Mucosa of descending colon (tissue), 3 donors: ENCODE measurements around the gene CHST12. TPM values are rescaled to one million over a fixed set of nuclear protein-coding genes. Genes with fewer than 3 reads are reported as not detected.

Source experiments
- ATAC-seq: fragments of 200-7000 bp; cut with Tn5 transposase; one replicate; pipeline ENCODE4 v1.9.1; 2020; ENCODE audit warnings: mild to moderate bottlenecking, moderate library complexity
- DNase-seq, 3 donors: peaks; one replicate each; pipeline ENCODE4 v3.0.0-alpha.2; 2020
- H3K36me3 ChIP-seq: fragments of 200-600 bp; one replicate; pipeline ENCODE4 v1.8.0; 2021; ENCODE audit warnings: low read depth, mild to moderate bottlenecking
- H3K4me1 ChIP-seq: fragments of 200-600 bp; one replicate; pipeline ENCODE4 v1.8.0; 2021; ENCODE audit warnings: low read depth, mild to moderate bottlenecking
- H3K4me3 ChIP-seq: fragments of 200-600 bp; one replicate; pipeline ENCODE4 v1.8.0; 2021; ENCODE audit warnings: mild to moderate bottlenecking
- H3K9me3 ChIP-seq: fragments of 200-600 bp; one replicate; pipeline ENCODE4 v1.8.0; 2021; ENCODE audit warnings: mild to moderate bottlenecking
- CTCF ChIP-seq: fragments of 200-600 bp; IDR thresholded peaks from one replicate; pipeline ENCODE4 v1.8.0; 2022; ENCODE audit warnings: antibody characterized with exemption, mild to moderate bottlenecking
- intact Hi-C, 2 donors: fragments of 100-400 bp; cut with DNase I in 1 of 2; cut with micrococcal nuclease in 1 of 2; formaldehyde crosslinking; loops; one replicate each; pipeline versions ENCODE4 v1.11.0 to v1.11.1; 2022; cut with DNase I, micrococcal nuclease
- total RNA-seq, 3 donors: library from RNA; stranded (reverse); fragmentation: NEBNext Ultra II Directional in 2 of 3; extraction: Animal tissue kit (Norgen Biotek cat#: 25700) in 2 of 3; gene quantifications; one replicate each; pipeline versions ENCODE4 v1.2.1 to v1.2.4, GENCODE V29; 2021 to 2023
- donor health status: DM: no; HTN: no; CAD: no; lungs with moderate emphysema.
- donor health status: DM: no; HTN: no; CAD: no.
- donor health status: DM: no; HTN: yes; CAD: no.

CHST12 gene
- total RNA-seq, 3 donors from 2014 or later, result 10.7 to 20.9 (median 12.2) TPM

GRCh38 chr7:2471396-2471795 lies 68.0 kb downstream of the CHST12 start:
- ATAC-seq, result no peak
- no peaks in the 10 kb centered on the region for H3K36me3 ChIP-seq
- no peak for TF ChIP-seq CTCF
- no peak for DNase-seq
- no peak overlapping the region for H3K4me3 ChIP-seq
- intact Hi-C loops, result loop anchor here in 1 of 2 donors (10.0 kb wide), 1 partner anchor 213 kb away; the partner anchor contains the start of gene AMZ1
- H3K4me1 ChIP-seq, result no peaks in the 10 kb centered on the region
- H3K9me3 ChIP-seq, result no peaks in the 10 kb centered on the region

GRCh38 chr7:2472739-2473138 lies 69.3 kb downstream of the CHST12 start:
- H3K4me1 ChIP-seq, result peaks cover 3% of the 10 kb centered on the region
- no peaks in the 10 kb centered on the region for H3K36me3 ChIP-seq
- no peak for DNase-seq
- no peak for TF ChIP-seq CTCF
- H3K9me3 ChIP-seq, result no peaks in the 10 kb centered on the region
- no peak for ATAC-seq
- intact Hi-C loops, result loop anchor here in 1 of 2 donors (10.0 kb wide), 1 partner anchor 212 kb away; the partner anchor contains the start of gene AMZ1
- H3K4me3 ChIP-seq, result no peak overlapping the region

- no peaks in the 10 kb centered on the region for H3K36me3 ChIP-seq
- intact Hi-C loops, result loop anchor here in 1 of 2 donors (10.0 kb wide), 1 partner anchor 211 kb away; the partner anchor contains the start of gene AMZ1
- H3K4me3 ChIP-seq, result no peak overlapping the region
- no peaks in the 10 kb centered on the region for H3K9me3 ChIP-seq
- H3K4me1 ChIP-seq, result peaks cover 12% of the 10 kb centered on the region
- no peak for TF ChIP-seq CTCF
- DNase-seq (no peak), ATAC-seq (no peak)
Observed at GRCh38 chr7:2473496-2474180, 70.2 kb downstream of the CHST12 start.

GRCh38 chr7:2474224-2474623 lies 70.8 kb downstream of the CHST12 start:
- H3K4me1 ChIP-seq, result peaks cover 17% of the 10 kb centered on the region
- ATAC-seq, result no peak
- no peak for TF ChIP-seq CTCF
- no peak overlapping the region for H3K4me3 ChIP-seq
- H3K9me3 ChIP-seq, result no peaks in the 10 kb centered on the region
- no peak for DNase-seq
- H3K36me3 ChIP-seq, result no peaks in the 10 kb centered on the region
- intact Hi-C loops, result loop anchor here in 1 of 2 donors (10.0 kb wide), 1 partner anchor 211 kb away; the partner anchor contains the start of gene AMZ1

GRCh38 chr7:2474813-2475677 lies 71.6 kb downstream of the CHST12 start:
- Histone ChIP-seq H3K36me3 (no peaks in the 10 kb centered on the region), H3K9me3 (no peaks in the 10 kb centered on the region), H3K4me3 (no peak overlapping the region), H3K4me1 (peaks cover 17% of the 10 kb centered on the region)
- no peak for TF ChIP-seq CTCF
- DNase-seq, result no peak
- intact Hi-C loops, result loop anchor here in 1 of 2 donors (10.0 kb wide), 1 partner anchor 210 kb away; the partner anchor contains the start of gene AMZ1
- no peak for ATAC-seq
